Measurements from ENCODE around the gene DOCK10. TPM values are rescaled to one million over a fixed set of nuclear protein-coding genes. Genes with fewer than 3 reads are reported as not detected.

Gene DOCK10
- total RNA-seq, 1 donor from 2014 or later: 172 TPM

DNA sequence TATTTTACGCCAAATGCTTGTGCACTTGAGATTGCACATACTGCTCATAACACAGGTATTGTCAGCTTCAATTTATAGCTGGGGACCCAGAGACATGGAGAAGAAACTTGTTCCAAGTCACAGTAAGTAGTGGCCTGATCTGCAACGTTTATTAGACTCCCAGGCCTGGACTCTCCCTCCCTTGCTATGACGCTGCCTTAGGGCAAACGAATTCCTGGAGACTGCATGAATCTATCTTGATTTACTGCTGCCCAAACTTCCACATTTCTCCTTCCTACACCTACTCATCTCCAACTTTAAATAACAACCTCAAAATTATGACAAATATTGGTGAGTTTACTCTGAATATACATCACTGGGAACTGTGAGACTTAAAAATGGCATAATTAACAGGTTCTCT, 181.0 kb downstream of the DOCK10 start:
- ATAC-seq (ENCODE audit: low read depth) (no peak), DNase-seq (no peak)
- TF ChIP-seq, protein P1, sequence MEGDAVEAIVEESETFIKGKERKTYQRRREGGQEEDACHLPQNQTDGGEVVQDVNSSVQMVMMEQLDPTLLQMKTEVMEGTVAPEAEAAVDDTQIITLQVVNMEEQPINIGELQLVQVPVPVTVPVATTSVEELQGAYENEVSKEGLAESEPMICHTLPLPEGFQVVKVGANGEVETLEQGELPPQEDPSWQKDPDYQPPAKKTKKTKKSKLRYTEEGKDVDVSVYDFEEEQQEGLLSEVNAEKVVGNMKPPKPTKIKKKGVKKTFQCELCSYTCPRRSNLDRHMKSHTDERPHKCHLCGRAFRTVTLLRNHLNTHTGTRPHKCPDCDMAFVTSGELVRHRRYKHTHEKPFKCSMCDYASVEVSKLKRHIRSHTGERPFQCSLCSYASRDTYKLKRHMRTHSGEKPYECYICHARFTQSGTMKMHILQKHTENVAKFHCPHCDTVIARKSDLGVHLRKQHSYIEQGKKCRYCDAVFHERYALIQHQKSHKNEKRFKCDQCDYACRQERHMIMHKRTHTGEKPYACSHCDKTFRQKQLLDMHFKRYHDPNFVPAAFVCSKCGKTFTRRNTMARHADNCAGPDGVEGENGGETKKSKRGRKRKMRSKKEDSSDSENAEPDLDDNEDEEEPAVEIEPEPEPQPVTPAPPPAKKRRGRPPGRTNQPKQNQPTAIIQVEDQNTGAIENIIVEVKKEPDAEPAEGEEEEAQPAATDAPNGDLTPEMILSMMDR (IDR thresholded peaks at IDR 0.05): no peak
- Mint-ChIP-seq H3K4me1 (no peaks in the 10 kb centered on the region), H3K36me3 (ENCODE audit: low read depth) (peaks cover 82% of the 10 kb centered on the region), H3K4me3 (no peak overlapping the region), H3K9me3 (no peaks in the 10 kb centered on the region), H3K27ac (no peak overlapping the region), H3K27me3 (no peaks in the 10 kb centered on the region)
- ChIA-PET POLR2A (no interaction called here), CTCF (no interaction called here)
- intact Hi-C loops (cut with micrococcal nuclease): no loop called here

DNA sequence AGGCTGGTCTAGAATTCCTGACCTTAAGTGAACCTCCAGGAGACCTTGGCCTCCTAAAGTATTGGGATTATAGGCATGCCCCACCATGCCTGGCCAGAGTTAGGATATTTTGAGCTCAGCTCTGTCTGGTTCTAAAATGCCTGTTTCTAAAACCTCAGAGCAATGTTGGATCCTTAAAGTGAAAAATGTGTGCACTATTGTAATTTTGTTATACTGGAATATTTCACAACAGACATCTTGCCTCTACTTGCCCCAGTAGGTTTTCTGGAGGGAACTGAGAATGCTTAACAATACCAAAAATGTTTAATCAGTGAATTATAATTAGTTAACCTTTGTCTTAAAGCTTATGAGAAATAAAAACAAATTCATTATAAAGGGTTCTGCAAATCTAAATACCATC, 181.5 kb downstream of the DOCK10 start:
- Mint-ChIP-seq H3K36me3 (ENCODE audit: low read depth) (peaks cover 81% of the 10 kb centered on the region), H3K9me3 (no peaks in the 10 kb centered on the region), H3K27me3 (no peaks in the 10 kb centered on the region), H3K4me3 (no peak overlapping the region), H3K27ac (no peak overlapping the region), H3K4me1 (no peaks in the 10 kb centered on the region)
- ATAC-seq (ENCODE audit: low read depth) (no peak), DNase-seq (no peak)
- intact Hi-C loops (cut with micrococcal nuclease): no loop called here
- TF ChIP-seq, protein P1 (IDR thresholded peaks at IDR 0.05): no peak
- ChIA-PET CTCF (no interaction called here), POLR2A (no interaction called here)

DNA sequence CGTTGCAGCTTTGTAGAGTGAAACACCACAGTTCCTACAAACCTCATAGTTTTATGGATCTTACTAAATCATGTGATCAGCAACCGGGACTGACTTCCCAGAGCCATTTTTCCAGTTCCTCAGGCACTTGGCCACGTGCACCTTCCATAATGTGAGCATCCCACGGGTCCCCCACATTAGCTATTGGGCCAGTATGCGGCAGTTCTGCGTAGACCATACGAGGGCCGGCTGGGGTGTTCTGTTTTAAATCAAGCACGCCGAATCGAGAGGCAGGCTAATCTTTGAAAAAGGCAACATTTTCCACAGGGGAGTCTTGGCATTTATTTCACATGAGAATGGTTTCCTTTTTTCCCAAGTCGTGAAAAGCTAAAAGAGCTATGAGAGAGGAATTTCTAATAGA, 190.5 kb downstream of the DOCK10 start:
- intact Hi-C loops (cut with micrococcal nuclease): no loop called here
- no peak for DNase-seq
- Mint-ChIP-seq H3K36me3 (ENCODE audit: low read depth) (peaks cover 87% of the 10 kb centered on the region), H3K27me3 (no peaks in the 10 kb centered on the region), H3K27ac (peak overlapping the region; percentile 3), H3K4me3 (no peak overlapping the region), H3K9me3 (no peaks in the 10 kb centered on the region), H3K4me1 (no peaks in the 10 kb centered on the region)
- TF ChIP-seq, protein P1 (IDR thresholded peaks at IDR 0.05): no peak
- ChIA-PET CTCF (no interaction called here), POLR2A (no interaction called here)
- no peak for ATAC-seq (ENCODE audit: low read depth)

DNA sequence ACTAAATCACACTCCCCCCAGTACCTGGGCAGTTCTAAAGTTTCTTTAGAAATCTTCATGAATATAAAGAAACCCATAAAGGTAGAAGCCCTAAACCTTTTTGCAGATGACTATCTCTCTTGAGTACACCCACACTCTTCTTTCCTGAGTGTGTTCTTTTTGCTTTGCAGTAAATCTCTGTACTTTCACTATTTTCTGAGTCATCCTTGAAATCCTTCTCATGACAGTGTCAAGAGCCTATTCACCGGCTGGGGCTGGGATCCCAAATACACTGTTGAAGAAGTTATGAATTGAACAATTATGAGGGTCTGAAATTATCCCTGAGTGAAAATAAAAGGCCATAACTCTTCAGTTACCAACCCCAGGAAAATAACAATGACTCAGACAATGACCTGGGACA, 192.2 kb downstream of the DOCK10 start:
- Mint-ChIP-seq H3K27me3 (no peaks in the 10 kb centered on the region), H3K27ac (no peak overlapping the region), H3K36me3 (ENCODE audit: low read depth) (peaks cover 87% of the 10 kb centered on the region), H3K9me3 (no peaks in the 10 kb centered on the region), H3K4me3 (no peak overlapping the region), H3K4me1 (no peaks in the 10 kb centered on the region)
- ChIA-PET CTCF (no interaction called here), POLR2A (no interaction called here)
- intact Hi-C loops (cut with micrococcal nuclease): no loop called here
- TF ChIP-seq, protein P1 (IDR thresholded peaks at IDR 0.05): no peak
- no peak for ATAC-seq (ENCODE audit: low read depth)
- no peak for DNase-seq

DNA sequence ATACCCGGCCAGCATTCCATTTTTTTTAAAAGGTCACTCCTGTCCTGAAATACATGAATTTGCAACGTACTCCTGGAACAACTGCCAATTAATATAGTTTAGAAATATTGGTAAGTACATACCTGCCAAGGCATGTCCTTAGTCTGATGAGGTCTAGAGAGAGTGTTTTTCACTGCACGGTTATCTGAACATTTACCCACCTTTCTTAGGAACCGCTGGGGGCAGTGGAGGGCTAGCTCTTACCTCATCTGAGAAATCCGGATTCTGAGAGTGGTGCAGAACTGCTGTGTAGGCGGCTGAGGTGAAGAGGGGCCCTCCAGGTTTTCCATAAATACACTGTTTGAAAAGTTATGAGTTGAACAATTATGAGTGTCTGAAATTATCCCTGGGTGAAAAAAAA, 193.0 kb downstream of the DOCK10 start:
- Mint-ChIP-seq H3K36me3 (ENCODE audit: low read depth) (peaks cover 90% of the 10 kb centered on the region), H3K27ac (no peak overlapping the region), H3K4me3 (no peak overlapping the region), H3K27me3 (no peaks in the 10 kb centered on the region), H3K9me3 (no peaks in the 10 kb centered on the region), H3K4me1 (no peaks in the 10 kb centered on the region)
- TF ChIP-seq, protein P1 (IDR thresholded peaks at IDR 0.05): no peak
- ATAC-seq (ENCODE audit: low read depth): no peak
- ChIA-PET POLR2A (no interaction called here), CTCF (no interaction called here)
- intact Hi-C loops (cut with micrococcal nuclease): loop anchor here (1.0 kb wide), 1 partner anchor 153 kb away; no protein-coding TSS in a partner anchor
- DNase-seq: no peak
